Stimulated activated CD4-positive, alpha-beta T cell treated with anti-CD3 and anti-CD28 coated beads, TNF-alpha, amount 100 ng/mL, for 48 hours (primary cell): Measurements from ENCODE around the gene KIT.
"Not testable (repeated sequence)": the region's sequence is repeated elsewhere in the genome, so short reads cannot be mapped to it uniquely, and the experiment has no call there.

Source experiments
- DNase-seq, 3 donors: peaks; one replicate each; pipeline ENCODE4 v3.0.0-alpha.2; 2020; ENCODE audit warnings: low read depth in 3 of 3

Gene KIT

DNA sequence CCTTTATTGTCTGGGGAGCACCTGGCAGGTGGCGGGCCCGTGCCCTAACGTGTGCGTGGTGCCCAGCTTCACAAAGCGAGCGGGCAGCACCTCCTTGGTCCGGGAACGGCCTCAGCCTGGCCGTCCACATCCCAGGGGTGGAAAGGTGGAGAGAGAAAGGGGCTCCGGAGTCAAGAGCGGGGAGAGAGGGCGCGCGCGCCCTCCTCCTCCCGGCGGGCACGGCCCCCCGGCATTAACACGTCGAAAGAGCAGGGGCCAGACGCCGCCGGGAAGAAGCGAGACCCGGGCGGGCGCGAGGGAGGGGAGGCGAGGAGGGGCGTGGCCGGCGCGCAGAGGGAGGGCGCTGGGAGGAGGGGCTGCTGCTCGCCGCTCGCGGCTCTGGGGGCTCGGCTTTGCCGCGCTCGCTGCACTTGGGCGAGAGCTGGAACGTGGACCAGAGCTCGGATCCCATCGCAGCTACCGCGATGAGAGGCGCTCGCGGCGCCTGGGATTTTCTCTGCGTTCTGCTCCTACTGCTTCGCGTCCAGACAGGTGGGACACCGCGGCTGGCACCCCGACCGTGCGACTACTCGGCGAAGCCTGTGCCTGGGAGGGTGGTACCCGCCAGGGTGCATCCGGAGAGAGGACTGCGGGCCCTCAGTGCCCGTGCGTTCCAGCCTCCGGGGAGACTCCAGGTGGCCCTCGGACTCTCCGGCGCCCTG, at the start of gene KIT:
Gene KIT, plus strand, starts transcription at position 407 of the 701 bp plus-strand sequence. Its CDS starts 58 bp downstream, at position 465.
- DNase-seq = no peak

- DNase-seq = no peak
Measured at GRCh38 chr4:54609310-54609709, 48.4 kb upstream of the KIT start.

- DNase-seq = no peak
Measured at GRCh38 chr4:54614149-54614548, 43.6 kb upstream of the KIT start.

DNA sequence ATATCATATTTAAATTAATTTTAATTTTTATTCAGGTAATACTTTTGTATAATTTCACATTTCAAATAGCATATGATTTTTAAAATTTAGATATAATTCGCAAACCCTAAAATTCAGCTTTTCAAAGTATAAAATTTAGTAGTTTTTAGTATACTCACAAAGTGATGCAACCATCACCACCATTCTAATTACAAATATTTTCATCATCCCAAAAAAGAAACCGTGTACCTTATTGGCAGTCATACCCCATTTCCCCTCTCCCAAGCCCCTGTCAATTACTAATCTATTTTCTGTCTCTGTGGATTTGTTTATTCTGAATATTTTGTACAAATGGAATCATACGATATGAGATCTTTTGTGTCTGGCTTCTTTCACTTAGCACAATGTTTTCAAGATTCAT, 37.0 kb upstream of the KIT start:
- no peak for DNase-seq

DNA sequence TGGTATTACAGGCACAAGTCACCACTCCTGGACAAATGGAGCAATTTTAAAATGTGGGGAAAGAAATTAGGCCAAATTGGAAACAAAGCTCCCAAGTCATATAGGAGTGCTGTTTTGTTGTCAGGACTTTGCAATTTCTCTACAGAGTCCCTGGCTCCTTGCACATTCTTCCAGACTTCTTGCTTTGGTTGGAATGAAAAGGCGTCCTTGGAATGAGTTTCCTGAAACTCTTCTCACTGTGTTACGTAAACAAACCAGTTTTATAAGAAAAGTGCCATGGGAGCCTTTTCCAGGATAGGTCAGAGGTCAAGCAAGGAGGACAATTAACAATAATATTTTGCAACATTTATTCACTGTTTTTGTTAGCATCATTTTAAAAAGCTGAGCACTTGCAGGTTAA, 32.4 kb upstream of the KIT start:
- no peak for DNase-seq

DNA sequence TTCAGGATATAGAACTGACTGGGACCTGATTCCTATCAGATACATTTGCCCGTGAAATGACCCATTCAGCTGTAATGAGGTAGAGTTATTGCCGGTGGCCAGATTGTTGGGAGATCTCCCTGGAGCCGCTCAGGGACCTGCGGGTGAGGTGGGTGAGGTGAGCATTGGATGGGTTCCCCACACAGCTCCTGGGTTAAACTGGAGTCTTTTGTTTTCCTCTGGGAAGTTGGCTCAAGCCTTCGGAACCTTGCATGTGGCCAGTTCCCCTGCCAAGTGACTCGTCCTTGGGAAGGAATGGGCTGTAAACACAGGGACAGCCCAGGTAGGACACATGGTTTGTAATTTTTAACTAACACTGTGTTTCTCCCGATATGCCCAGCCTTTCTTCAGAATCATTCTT, 31.6 kb upstream of the KIT start:
- DNase-seq = no peak

- DNase-seq = no peak
Measured at GRCh38 chr4:54632537-54632936, 25.2 kb upstream of the KIT start.

GRCh38 chr4:54633102-54633740, 24.5 kb upstream of the KIT start:
- DNase-seq = not testable (repeated sequence)

DNA sequence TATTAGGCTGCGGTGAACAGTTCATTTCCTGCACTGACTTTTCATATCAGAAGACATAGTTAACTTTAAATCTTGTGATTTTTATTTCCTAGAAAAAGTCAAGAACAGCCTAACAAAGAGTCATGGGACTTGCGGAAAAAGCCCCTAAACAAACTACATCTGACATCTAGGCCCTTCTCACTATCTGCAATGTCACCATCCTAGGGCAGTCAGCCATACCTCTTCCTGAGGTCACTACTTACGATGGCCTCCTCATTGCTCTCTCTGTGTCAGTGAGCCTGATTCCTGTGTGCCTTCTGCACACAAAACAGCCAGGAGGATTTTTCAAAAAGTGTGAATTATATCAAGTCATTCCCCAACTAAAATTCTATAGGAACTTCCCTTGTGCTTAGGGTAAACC, 22.4 kb upstream of the KIT start:
- DNase-seq = no peak

DNA sequence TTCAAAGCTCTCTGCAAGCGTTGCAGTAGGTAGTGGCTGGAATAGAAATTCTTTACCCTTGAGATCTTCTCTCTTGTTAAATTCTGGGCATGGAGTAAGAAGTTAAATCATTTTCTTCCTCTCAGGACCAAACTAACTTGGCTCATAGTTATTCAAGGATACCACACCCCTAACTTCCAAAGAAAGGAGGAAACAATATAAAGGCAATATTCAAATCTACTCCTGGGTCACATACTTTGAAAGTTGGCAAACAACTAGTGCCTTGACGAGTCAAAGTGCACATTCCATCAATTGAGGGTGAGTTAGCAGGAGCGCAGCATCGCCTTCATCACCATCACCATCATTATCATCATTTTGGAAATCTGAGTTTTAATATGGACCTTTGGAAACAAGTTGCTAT, 20.4 kb upstream of the KIT start:
- DNase-seq = no peak

GRCh38 chr4:54641101-54641500, 16.7 kb upstream of the KIT start:
- not testable (repeated sequence) for DNase-seq

DNA sequence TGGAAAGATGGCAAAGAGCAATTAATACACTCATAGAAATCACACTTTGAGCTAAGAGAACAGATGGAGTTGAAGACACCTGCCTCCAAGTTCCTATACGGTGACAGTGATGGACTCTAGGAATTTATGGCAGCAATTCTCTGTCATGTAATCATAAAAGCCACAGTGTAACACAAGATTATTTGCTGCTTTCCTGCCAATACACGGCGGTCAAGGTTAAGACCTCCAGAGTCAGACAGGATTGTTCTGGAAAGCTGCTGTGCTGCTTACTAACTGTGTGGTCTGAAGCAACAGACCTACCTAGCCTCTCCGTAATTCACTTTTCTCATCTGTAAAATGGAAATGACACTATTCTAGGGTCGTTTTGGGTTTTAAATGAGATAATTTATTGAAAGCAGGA, 14.6 kb upstream of the KIT start:
- no peak for DNase-seq

- DNase-seq = no peak
Measured at GRCh38 chr4:54643958-54644751, 13.6 kb upstream of the KIT start.

DNA sequence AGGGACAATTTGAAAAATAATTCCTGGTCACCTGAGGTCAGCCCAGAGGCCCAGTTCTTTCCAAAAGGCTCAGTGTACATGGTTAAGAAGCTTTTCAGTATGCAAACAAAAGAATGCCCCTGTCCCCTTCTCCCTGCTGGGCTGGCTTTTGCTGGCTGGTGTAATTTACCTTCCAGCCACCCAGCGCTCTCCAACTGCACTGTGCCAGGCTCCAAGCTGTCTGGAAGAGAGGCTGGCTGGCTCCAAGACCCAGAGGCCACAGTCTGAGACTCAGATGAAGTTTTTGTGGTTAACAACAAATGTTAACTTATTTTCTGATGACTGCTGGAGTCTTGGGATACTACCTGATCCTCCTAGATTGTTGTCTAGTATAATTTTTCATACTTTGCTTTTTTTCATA, 11.9 kb upstream of the KIT start:
- DNase-seq = no peak

- DNase-seq = no peak
Measured at GRCh38 chr4:54647070-54647469, 10.7 kb upstream of the KIT start.

- DNase-seq = no peak
Measured at GRCh38 chr4:54651050-54651449, 6.7 kb upstream of the KIT start.

DNA sequence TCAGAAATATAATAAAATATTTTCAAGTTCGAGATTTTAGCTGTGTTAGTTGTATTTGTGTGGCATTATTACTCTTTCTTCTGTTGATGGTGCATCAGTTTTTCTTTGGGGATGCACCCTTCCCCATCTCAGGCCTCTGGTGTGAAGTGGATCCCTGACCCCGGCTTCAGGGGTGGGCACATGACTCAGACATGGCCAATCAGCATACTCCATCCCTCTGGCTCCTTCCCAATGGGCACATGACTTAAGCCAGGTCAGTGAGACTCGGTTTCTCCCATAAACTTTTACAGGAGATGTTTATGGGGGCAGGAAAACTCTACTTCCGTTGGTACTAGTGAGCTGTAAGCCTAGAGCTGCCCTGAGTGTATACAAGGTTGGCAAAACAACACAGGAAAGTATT, 3.0 kb upstream of the KIT start:
- no peak for DNase-seq

DNA sequence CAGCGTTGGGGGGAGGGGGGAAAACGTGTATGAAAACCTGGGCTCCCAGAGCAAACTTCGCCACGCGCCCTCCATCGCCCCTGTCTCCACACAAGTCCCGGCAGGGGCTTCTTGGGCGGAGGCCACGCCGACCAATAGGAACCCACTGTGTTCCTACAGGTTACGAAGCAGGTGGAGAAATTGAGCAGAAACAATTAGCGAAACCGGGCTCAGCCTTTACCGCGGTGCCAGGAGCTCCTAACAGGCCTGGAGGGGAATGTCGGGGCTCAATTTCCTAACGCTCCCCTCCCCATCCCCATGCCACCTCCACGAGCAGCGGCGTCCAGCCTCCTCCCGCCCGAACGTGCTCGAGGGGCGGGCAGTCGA, 589 bp upstream of the KIT start:
- DNase-seq = no peak

GRCh38 chr4:54658252-54659093, 716 bp downstream of the KIT start:
- DNase-seq = peak in 2 of 3 donors; percentile 2 to 10

GRCh38 chr4:54659313-54659712, 1.6 kb downstream of the KIT start:
- no peak for DNase-seq

GRCh38 chr4:54659749-54660535, 2.2 kb downstream of the KIT start:
- no peak for DNase-seq
